ENCODE measurements around the gene YES1.

DNA sequence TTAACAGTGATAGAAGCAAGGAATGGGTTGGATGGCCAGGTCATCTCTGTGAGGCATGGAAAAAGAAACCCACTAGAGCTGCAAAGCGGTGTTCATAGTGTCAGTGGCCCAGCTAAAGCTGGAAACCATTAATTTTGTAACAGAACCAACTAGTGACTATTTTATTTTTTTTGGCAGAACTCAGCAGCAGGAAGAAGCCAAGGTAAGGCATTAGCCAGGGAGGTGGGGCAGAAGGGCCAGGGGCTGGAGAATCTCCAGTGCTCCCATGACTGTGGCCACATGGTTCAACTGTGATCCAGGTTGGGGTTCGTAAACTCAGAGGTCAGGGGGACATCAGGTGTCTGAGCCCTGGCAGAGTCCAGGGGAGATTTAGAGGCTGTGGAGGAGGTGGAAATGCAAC lies 25.9 kb upstream of the YES1 start:
- no peak for TF ChIP-seq GATA2 (IDR thresholded peaks at IDR 0.05; ENCODE audit: low read depth, low read length)
- TF ChIP-seq GATA3 (IDR thresholded peaks at IDR 0.05; ENCODE audit: low read depth, low read length), result no peak

All from SH-SY5Y (cell line).